ENCODE results near the gene RELCH. TPM values are rescaled to one million over a fixed set of nuclear protein-coding genes. Genes with fewer than 3 reads are reported as not detected.
A peak's percentile ranks its signal among the peaks of the same experiment; 100 is the strongest.

The RELCH gene
- total RNA-seq, 3 donors from 2014 or later: 39.0 to 60.2 (median 51.2) TPM

- DNase-seq (no peak), ATAC-seq (no peak)
- no peaks in the 10 kb centered on the region for H3K9me3 ChIP-seq
- intact Hi-C loops (cut with DNase I, micrococcal nuclease): no loop called here
- H3K36me3 ChIP-seq (ENCODE audit: low read depth): no peaks in the 10 kb centered on the region
- no peak overlapping the region for H3K4me3 ChIP-seq
- H3K4me1 ChIP-seq (ENCODE audit: low read depth): peaks cover 15% of the 10 kb centered on the region
- TF ChIP-seq CTCF (IDR thresholded peaks at IDR 0.05): no peak
Observed at GRCh38 chr18:62189208-62189607, 2.2 kb downstream of the RELCH start.

GRCh38 chr18:62196079-62196478, 9.0 kb downstream of the RELCH start:
- intact Hi-C loops (cut with DNase I, micrococcal nuclease): no loop called here
- Histone ChIP-seq H3K4me3 (no peak overlapping the region), H3K4me1 (ENCODE audit: low read depth) (peaks cover 15% of the 10 kb centered on the region), H3K36me3 (ENCODE audit: low read depth) (no peaks in the 10 kb centered on the region), H3K9me3 (no peaks in the 10 kb centered on the region)
- DNase-seq (no peak), ATAC-seq (no peak)
- no peak for TF ChIP-seq CTCF (IDR thresholded peaks at IDR 0.05)

GRCh38 chr18:62196980-62197379, 9.9 kb downstream of the RELCH start:
- peak; percentile 72 for ATAC-seq
- TF ChIP-seq CTCF (IDR thresholded peaks at IDR 0.05): no peak
- H3K4me1 ChIP-seq (ENCODE audit: low read depth): peaks cover 24% of the 10 kb centered on the region
- intact Hi-C loops (cut with DNase I, micrococcal nuclease): no loop called here
- H3K36me3 ChIP-seq (ENCODE audit: low read depth): no peaks in the 10 kb centered on the region
- no peaks in the 10 kb centered on the region for H3K9me3 ChIP-seq
- no peak for DNase-seq
- H3K4me3 ChIP-seq: no peak overlapping the region

GRCh38 chr18:62198259-62198658, 11.2 kb downstream of the RELCH start:
- intact Hi-C loops (cut with DNase I, micrococcal nuclease): no loop called here
- Histone ChIP-seq H3K9me3 (no peaks in the 10 kb centered on the region), H3K4me3 (no peak overlapping the region), H3K36me3 (ENCODE audit: low read depth) (no peaks in the 10 kb centered on the region), H3K4me1 (ENCODE audit: low read depth) (peaks cover 27% of the 10 kb centered on the region)
- DNase-seq: no peak
- peak; percentile 34 for ATAC-seq
- TF ChIP-seq CTCF (IDR thresholded peaks at IDR 0.05): no peak

- TF ChIP-seq CTCF (IDR thresholded peaks at IDR 0.05): no peak
- ATAC-seq (peak; percentile 81), DNase-seq (no peak)
- Histone ChIP-seq H3K4me1 (ENCODE audit: low read depth) (peaks cover 27% of the 10 kb centered on the region), H3K9me3 (no peaks in the 10 kb centered on the region), H3K36me3 (ENCODE audit: low read depth) (no peaks in the 10 kb centered on the region), H3K4me3 (no peak overlapping the region)
- intact Hi-C loops (cut with DNase I, micrococcal nuclease): no loop called here
Observed at GRCh38 chr18:62199629-62200028, 12.6 kb downstream of the RELCH start.

Data from mucosa of descending colon (tissue), 3 donors.